ENCODE data around the gene TNFAIP8L1.
"Not testable (repeated sequence)": the region's sequence is repeated elsewhere in the genome, so short reads cannot be mapped to it uniquely, and the experiment has no call there.

The TNFAIP8L1 gene

DNA sequence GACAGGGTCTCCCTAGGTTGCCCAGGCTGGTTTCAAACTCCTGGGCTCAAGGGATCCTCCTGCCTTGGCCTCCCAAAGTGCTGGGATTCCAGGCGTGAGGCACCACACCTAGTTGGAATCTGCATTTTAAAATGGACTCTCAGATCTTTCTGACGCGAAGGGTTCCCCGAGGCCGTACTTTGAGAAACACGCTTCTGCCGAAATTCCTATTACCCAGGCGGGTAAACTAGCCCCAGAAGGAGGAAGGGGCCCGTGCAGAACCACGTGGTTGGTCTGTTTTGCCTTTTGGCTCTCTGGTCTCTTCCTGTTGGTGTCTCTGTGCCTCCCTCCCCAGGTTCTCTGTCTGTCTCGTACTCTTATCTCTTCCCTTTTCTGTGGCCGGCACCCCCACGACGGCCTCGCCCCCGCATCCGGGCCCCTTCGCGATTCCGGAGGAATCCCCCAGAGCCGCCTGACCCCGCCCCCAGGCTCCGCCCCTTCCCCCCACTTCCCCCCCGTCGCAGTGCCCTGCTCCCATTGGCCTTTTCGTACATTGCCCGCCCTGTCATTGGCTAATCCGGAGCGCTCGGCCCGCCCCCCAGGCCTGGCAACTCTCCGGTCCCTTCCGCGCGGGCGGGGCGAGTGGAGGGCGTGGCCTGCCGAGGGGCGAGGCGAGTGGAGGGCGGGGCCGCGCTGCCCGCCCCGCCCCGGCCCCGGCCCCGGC, at the start of gene TNFAIP8L1:
TSS of gene TNFAIP8L1 (plus strand) at position 689 of the 703 bp plus-strand sequence. CDS start 12,354 bp downstream, outside the sequence.
- DNase-seq: peak; percentile 98

GRCh38 chr19:4589579-4590410, 49.5 kb upstream of the TNFAIP8L1 start:
- no peak for DNase-seq

DNA sequence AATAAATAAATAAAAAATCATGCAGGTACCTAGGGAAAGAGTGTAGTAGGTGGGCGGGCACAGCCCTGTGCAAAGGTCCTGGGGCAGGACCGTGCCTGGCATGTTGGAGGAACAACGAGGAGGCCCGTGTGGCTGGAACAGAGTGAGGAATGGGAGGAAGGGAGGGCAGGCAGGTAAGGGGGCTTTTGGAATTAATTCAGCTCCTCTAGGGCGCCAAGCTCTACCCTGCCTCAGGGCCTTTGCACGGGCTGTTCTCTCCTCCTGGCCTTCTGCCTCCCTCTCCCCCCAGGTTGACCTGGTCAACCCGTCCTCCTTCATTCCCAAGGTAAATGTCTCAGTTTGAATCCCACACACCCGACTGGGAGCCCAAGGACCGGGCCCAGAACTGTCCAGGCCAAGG, 48.8 kb upstream of the TNFAIP8L1 start:
- DNase-seq: no peak

DNA sequence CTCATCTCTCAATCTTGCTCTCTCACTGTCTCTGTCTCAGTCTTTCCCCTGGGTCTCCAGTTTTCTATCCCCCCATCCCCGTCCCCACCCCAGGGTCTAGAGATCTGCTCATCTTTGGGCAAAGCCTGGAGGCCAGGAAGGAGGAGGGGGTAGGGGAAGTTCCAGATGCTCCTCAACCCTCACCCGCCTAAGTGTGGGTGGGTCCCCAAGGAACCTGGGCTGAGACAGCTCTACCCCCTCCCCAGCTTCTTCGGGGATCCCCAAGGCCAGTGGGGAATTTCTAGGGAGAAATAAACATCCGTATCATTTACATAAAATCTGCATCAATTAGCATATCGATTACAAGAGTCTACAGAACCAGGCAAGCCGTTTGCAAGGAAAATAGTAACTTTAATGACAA, 48.0 kb upstream of the TNFAIP8L1 start:
- no peak for DNase-seq

DNA sequence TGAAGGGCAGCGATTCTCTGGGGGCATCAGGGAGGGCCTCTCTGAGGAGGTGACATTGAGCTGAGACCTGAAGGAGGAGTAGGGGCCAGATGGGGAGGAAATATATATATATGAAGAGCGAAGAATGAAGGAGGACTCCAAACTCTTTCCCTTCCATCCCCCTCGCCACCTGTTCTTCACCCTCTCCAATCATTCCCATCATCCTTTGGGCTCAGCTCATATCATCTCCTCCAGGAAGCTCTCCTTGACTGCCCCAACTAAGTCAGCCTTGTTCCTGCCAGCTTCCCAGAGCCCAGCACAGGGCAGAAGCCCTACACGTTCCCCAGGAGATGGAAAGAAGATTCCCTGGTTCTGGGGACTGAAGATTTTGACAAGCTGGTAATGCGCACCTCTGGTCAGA, 46.9 kb upstream of the TNFAIP8L1 start:
- DNase-seq: no peak

DNA sequence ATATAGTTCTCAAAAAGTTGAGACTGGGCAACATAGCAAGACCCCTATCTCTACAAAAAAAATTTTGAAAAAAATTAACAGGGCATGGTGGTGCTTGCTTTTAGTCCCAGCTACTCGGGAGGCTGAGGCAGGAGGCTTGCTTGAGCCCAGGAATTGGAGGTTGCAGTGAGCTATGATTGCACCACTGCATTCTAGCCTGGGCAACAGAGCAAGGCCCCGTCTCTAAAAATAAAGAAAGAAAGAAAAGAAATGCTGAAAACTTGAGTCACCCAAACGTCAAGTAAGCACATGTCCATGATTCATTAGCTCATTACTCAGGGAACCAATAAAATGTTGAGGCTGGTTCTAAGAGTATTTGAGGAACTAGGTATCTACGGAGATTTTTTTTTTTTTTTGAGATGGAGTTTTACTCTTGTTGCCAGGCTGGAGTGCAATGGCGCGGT, 45.9 kb upstream of the TNFAIP8L1 start:
- DNase-seq: no peak

DNA sequence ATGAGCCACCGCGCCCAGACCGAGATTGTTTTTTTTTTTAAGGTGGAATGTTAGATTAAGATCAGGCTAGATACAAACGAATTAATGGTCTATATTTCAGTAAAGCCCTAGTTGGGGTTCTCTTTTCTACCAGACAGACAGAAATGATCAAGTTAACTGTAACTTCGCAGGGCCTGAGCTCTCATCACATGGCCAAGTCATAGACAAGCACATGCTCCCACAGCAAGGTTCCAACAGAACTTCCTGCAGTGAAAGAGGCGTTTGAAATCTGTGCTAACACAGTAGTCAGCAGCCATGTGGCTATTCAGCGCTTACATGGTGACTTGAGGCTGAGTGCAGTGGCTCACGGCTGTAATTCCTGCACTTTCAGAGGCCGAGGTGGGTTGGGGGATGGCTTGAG, 45.1 kb upstream of the TNFAIP8L1 start:
- no peak for DNase-seq

DNA sequence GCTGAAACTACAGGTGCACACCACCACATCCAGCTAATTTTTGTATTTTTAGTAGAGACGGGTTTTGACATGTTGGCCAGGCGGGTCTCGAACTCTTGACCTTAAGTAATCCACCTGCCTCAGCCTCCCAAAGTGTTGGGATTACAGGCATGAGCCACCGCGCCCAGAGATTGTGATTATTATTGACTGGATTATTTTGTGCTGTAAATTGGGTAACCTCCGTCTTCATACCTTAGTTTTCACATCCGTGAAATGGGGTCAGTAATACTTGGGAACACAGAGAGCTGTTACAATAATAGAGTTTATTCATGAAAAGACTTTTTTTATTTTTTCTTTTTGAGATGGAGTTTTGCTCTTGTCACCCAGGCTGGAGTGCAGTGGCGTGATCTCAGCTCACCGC, 44.2 kb upstream of the TNFAIP8L1 start:
- DNase-seq: not testable (repeated sequence)

- DNase-seq: no peak
These were observed 43.0 kb upstream of the TNFAIP8L1 start for GRCh38 chr19:4596033-4596904.

- no peak for DNase-seq
These were observed 41.9 kb upstream of the TNFAIP8L1 start for GRCh38 chr19:4597278-4597974.

GRCh38 chr19:4597975-4598671, 41.2 kb upstream of the TNFAIP8L1 start:
- peak; percentile 6 for DNase-seq

- DNase-seq: no peak
These were observed 40.6 kb upstream of the TNFAIP8L1 start for GRCh38 chr19:4598712-4599111.

DNA sequence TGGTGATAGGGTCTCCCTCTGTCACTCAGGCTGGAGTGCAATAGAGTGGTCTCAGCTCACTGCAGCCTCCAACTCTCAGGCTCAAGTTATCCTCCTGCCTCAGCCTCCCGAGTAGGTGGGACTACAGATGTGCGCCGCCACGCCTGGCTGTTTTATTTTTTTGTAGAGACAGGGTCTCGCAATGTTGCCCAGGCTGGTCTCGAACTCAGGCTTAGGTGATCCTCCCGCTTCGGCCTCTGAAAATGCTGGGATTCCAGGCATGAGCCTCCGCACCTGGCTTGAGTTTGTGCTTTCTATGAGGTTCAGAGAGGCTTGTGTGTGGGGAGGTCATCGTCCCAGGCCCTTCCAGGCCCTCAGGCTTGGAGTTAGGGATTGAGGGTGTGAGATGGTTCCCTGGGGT, 39.2 kb upstream of the TNFAIP8L1 start:
- no peak for DNase-seq

- DNase-seq: no peak
These were observed 38.4 kb upstream of the TNFAIP8L1 start for GRCh38 chr19:4600893-4601292.

DNA sequence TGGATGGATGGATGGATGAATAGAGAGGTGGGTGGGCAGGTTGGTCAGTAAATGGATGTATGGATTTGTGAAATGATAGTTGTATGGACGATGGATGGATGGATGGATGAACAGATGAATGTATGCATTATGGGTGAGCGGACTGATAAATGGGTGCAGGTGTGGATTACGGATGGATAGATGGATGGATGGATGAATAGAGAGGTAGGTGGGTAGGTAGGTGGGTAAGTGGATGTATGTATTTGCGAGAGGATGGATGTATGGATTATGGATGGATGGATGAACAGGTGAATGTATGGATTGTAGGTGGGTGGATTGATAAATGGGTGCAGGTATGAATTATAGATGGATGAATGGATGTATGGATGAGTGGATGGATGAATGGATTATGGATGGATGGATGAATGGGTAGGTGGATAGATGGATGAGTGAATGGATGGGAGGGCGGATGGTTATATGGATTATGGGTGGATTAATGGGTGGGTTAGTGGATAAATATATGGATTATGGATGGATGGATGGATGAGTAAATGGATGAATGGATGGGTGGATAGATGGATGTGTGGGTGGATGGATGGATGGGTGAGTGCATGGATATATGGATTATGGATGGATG, 37.0 kb upstream of the TNFAIP8L1 start:
- DNase-seq: no peak

DNA sequence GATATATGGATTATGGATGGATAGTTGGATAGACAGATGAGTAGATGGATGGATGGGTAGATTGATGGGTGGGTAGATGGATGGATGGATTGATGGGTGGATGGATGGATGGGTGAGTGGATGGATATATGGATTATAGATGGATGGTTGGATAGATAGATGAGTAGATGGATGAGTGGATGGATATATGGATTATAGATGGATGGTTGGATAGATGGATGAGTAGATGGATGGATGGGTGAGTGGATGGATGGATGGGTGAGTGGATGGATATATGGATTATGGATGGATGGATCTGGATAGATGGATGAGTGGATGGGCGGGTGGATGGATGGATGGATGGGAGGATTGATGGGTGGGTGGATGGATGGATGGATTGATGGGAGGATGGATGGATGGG, 36.4 kb upstream of the TNFAIP8L1 start:
- DNase-seq: no peak

- DNase-seq: no peak
These were observed 34.4 kb upstream of the TNFAIP8L1 start for GRCh38 chr19:4604912-4605311.

GRCh38 chr19:4606181-4606580, 33.1 kb upstream of the TNFAIP8L1 start:
- no peak for DNase-seq

DNA sequence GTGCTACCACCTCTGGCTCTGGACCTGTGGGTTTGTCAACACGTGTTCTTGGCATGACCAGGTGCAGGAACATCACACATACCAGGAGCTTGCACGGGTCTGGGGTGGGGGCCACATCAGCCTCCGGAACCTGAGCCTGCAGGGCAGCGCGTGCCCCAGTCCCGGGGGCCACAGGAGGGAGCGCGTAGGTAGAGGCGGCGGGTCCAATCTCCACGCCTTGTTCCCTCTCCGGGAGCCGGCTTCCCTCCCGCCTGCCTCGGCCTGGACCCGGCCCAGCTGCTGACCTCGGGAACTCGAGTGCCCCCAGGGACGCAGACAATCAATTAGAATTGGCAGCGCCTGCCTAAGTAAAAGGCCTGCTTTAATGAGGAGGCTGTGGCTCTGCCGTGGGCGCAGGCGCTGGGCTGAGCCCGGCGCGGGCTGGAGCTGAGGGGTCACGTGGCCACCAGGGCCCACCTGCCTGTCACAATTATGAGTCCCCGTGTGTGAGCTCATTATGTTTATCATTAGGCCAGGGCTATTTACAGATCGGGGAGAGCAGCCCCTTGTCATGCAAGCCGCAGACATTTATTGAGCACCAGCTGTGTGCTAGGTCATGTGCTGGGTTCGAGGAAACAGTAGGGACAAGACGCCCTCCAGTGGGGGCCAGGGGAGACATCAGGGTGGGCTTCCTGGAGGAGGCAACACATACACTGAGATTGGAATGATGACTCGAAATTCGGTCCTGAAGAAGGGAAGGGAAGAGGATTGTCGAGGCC, 32.2 kb upstream of the TNFAIP8L1 start:
- no peak for DNase-seq

- no peak for DNase-seq
These were observed 29.3 kb upstream of the TNFAIP8L1 start for GRCh38 chr19:4609878-4610511.
